Measurements from ENCODE around the gene USP33.
"Not testable (repeated sequence)": the region's sequence is repeated elsewhere in the genome, so short reads cannot be mapped to it uniquely, and the experiment has no call there.

USP33 gene

GRCh38 chr1:77759071-77760028 is at the start of gene USP33:
Gene USP33, minus strand, starts transcription at chr1:77759852. Its CDS starts 18,155 bp downstream, at chr1:77741697.
- peak; percentile 89 for DNase-seq (ENCODE audit: low spot score)

GRCh38 chr1:77803371-77803770 is 43.7 kb upstream of the USP33 start:
- no peak for DNase-seq (ENCODE audit: low spot score)

GRCh38 chr1:77802026-77802425 is 42.4 kb upstream of the USP33 start:
- no peak for DNase-seq (ENCODE audit: low spot score)

GRCh38 chr1:77797991-77798390 is 38.3 kb upstream of the USP33 start:
- DNase-seq (ENCODE audit: low spot score), result no peak

GRCh38 chr1:77796695-77797405 is 37.2 kb upstream of the USP33 start:
- no peak for DNase-seq (ENCODE audit: low spot score)

- DNase-seq (ENCODE audit: low spot score), result no peak
Measured at GRCh38 chr1:77794550-77794949, 34.9 kb upstream of the USP33 start.

- DNase-seq (ENCODE audit: low spot score), result not testable (repeated sequence)
Measured at GRCh38 chr1:77786093-77786741, 26.6 kb upstream of the USP33 start.

GRCh38 chr1:77783141-77783540 is 23.5 kb upstream of the USP33 start:
- DNase-seq (ENCODE audit: low spot score), result no peak

- no peak for DNase-seq (ENCODE audit: low spot score)
Measured at GRCh38 chr1:77781683-77782082, 22.0 kb upstream of the USP33 start.

- DNase-seq (ENCODE audit: low spot score), result peak; percentile 94
Measured at GRCh38 chr1:77779529-77780281, 20.1 kb upstream of the USP33 start, which contains the start of gene MIGA1. Gene MIGA1, plus strand, starts transcription at chr1:77779649. Its CDS starts 3,604 bp downstream, at chr1:77783253.

- no peak for DNase-seq (ENCODE audit: low spot score)
Measured at GRCh38 chr1:77776007-77776700, 16.5 kb upstream of the USP33 start.

GRCh38 chr1:77768006-77768405 is 8.4 kb upstream of the USP33 start:
- no peak for DNase-seq (ENCODE audit: low spot score)

- no peak for DNase-seq (ENCODE audit: low spot score)
Measured at GRCh38 chr1:77762072-77762476, 2.4 kb upstream of the USP33 start.

- no peak for DNase-seq (ENCODE audit: low spot score)
Measured at GRCh38 chr1:77757603-77758002, 2.0 kb downstream of the USP33 start.

GRCh38 chr1:77757066-77757584 is 2.5 kb downstream of the USP33 start:
- no peak for DNase-seq (ENCODE audit: low spot score)

- no peak for DNase-seq (ENCODE audit: low spot score)
Measured at GRCh38 chr1:77756052-77756754, 3.4 kb downstream of the USP33 start.

GRCh38 chr1:77749489-77749888 is 10.2 kb downstream of the USP33 start:
- not testable (repeated sequence) for DNase-seq (ENCODE audit: low spot score)

GRCh38 chr1:77744576-77744975 is 15.1 kb downstream of the USP33 start:
- DNase-seq (ENCODE audit: low spot score), result no peak

GRCh38 chr1:77742011-77742555 is 17.6 kb downstream of the USP33 start:
- no peak for DNase-seq (ENCODE audit: low spot score)

GRCh38 chr1:77741316-77741715 is 18.3 kb downstream of the USP33 start:
- DNase-seq (ENCODE audit: low spot score), result no peak

Measured in CD4-positive, alpha-beta T cell treated with Interleukin-15 for 4 hours (primary cell).